ENCODE results near the gene CYP4F8.

CYP4F8 gene

GRCh38 chr19:15636026-15636425 is 21.0 kb downstream of the CYP4F8 start:
- Histone ChIP-seq H3K14ac (ENCODE audit: low read length) (no peak overlapping the region), H4K91ac (ENCODE audit: low read depth, low read length) (no peak overlapping the region), H3K79me1 (ENCODE audit: low read length) (no peaks in the 10 kb centered on the region), H3K9me3 (ENCODE audit: insufficient read depth, low read depth, low read length) (peaks cover 34% of the 10 kb centered on the region), H3K4me2 (ENCODE audit: low read length) (no peak overlapping the region), H3K27ac (ENCODE audit: low read depth, low read length) (no peak overlapping the region), H2BK120ac (ENCODE audit: insufficient read depth, low read length, poor library complexity) (no peak overlapping the region), H2AK5ac (ENCODE audit: low read length) (no peak overlapping the region), H3K4me3 (ENCODE audit: low read depth, low read length) (no peak overlapping the region), H4K12ac (ENCODE audit: low read depth, low read length) (no peak overlapping the region), H3K23ac (ENCODE audit: low read length) (no peak overlapping the region), H3K27me3 (ENCODE audit: insufficient read depth, low read length) (no peaks in the 10 kb centered on the region), H3K79me2 (ENCODE audit: control insufficient read depth, insufficient read depth, low read length, poor library complexity) (no peaks in the 10 kb centered on the region), H3K36me3 (ENCODE audit: control insufficient read depth in 1 of 2, insufficient read depth in 2 of 2, low read length in 2 of 2) (no peaks in the 10 kb centered on the region), H2AFZ (ENCODE audit: insufficient read depth, low read length, poor library complexity) (no peak overlapping the region), H4K8ac (ENCODE audit: low read depth, low read length) (no peak overlapping the region), H3K4ac (ENCODE audit: low read depth, low read length) (no peak overlapping the region), H2BK12ac (ENCODE audit: low read length) (no peak overlapping the region), H3K18ac (ENCODE audit: low read length) (no peak overlapping the region), H3K9ac (ENCODE audit: low read length) (no peak overlapping the region), H3K4me1 (ENCODE audit: control insufficient read depth in 1 of 2, insufficient read depth in 2 of 2, low read length in 2 of 2) (no peaks in the 10 kb centered on the region), H2BK5ac (ENCODE audit: low read depth, low read length, poor library complexity) (no peak overlapping the region)
- no peak for DNase-seq
- no CpG with 5 or more reads among the region's 2 CpGs for WGBS (ENCODE audit: extremely low coverage, insufficient coverage, insufficient read length)

GRCh38 chr19:15639596-15639995 is 24.6 kb downstream of the CYP4F8 start:
- H3K4ac ChIP-seq (ENCODE audit: low read depth, low read length) = no peak overlapping the region
- H3K27me3 ChIP-seq (ENCODE audit: insufficient read depth, low read length) = no peaks in the 10 kb centered on the region
- H3K27ac ChIP-seq (ENCODE audit: low read depth, low read length) = no peak overlapping the region
- no peaks in the 10 kb centered on the region for H3K4me1 ChIP-seq (ENCODE audit: control insufficient read depth in 1 of 2, insufficient read depth in 2 of 2, low read length in 2 of 2)
- DNase-seq = no peak
- no peak overlapping the region for H2AFZ ChIP-seq (ENCODE audit: insufficient read depth, low read length, poor library complexity)
- no peak overlapping the region for H2BK5ac ChIP-seq (ENCODE audit: low read depth, low read length, poor library complexity)
- no peak overlapping the region for H3K18ac ChIP-seq (ENCODE audit: low read length)
- H2AK5ac ChIP-seq (ENCODE audit: low read length) = no peak overlapping the region
- no peak overlapping the region for H3K14ac ChIP-seq (ENCODE audit: low read length)
- no peak overlapping the region for H2BK120ac ChIP-seq (ENCODE audit: insufficient read depth, low read length, poor library complexity)
- no peak overlapping the region for H3K4me2 ChIP-seq (ENCODE audit: low read length)
- H3K79me1 ChIP-seq (ENCODE audit: low read length) = no peaks in the 10 kb centered on the region
- no peaks in the 10 kb centered on the region for H3K79me2 ChIP-seq (ENCODE audit: control insufficient read depth, insufficient read depth, low read length, poor library complexity)
- no peak overlapping the region for H3K4me3 ChIP-seq (ENCODE audit: low read depth, low read length)
- H3K9me3 ChIP-seq (ENCODE audit: insufficient read depth, low read depth, low read length) = peaks cover 61% of the 10 kb centered on the region
- no peak overlapping the region for H4K12ac ChIP-seq (ENCODE audit: low read depth, low read length)
- no peak overlapping the region for H2BK12ac ChIP-seq (ENCODE audit: low read length)
- no peak overlapping the region for H4K8ac ChIP-seq (ENCODE audit: low read depth, low read length)
- no peak overlapping the region for H4K91ac ChIP-seq (ENCODE audit: low read depth, low read length)
- no peak overlapping the region for H3K9ac ChIP-seq (ENCODE audit: low read length)
- no peak overlapping the region for H3K23ac ChIP-seq (ENCODE audit: low read length)
- no peaks in the 10 kb centered on the region for H3K36me3 ChIP-seq (ENCODE audit: control insufficient read depth in 1 of 2, insufficient read depth in 2 of 2, low read length in 2 of 2)

GRCh38 chr19:15640294-15640903 is 25.4 kb downstream of the CYP4F8 start, which contains the start of gene CYP4F3:
Gene CYP4F3, plus strand, starts transcription at chr19:15640897. Its CDS starts 519 bp downstream, at chr19:15641416.
- DNase-seq = no peak
- no peak within 1 kb of the TSS for H3K18ac ChIP-seq (ENCODE audit: low read length)
- WGBS (ENCODE audit: extremely low coverage, insufficient coverage, insufficient read length) = no CpG with 5 or more reads among the region's 6 CpGs

GRCh38 chr19:15640904-15641597 is 26.0 kb downstream of the CYP4F8 start:
- H3K79me2 ChIP-seq (ENCODE audit: control insufficient read depth, insufficient read depth, low read length, poor library complexity) = no peaks in the 10 kb centered on the region
- WGBS (ENCODE audit: extremely low coverage, insufficient coverage, insufficient read length) = no CpG with 5 or more reads among the region's 12 CpGs
- peak overlapping the region; percentile 25 for H3K4me3 ChIP-seq (ENCODE audit: low read depth, low read length)

More at GRCh38 chr19:15640294-15640903, 25.4 kb downstream of the CYP4F8 start, which contains the start of gene CYP4F3:
- no peak within 1 kb of the TSS for H4K8ac ChIP-seq (ENCODE audit: low read depth, low read length)
- H3K9me3 ChIP-seq (ENCODE audit: insufficient read depth, low read depth, low read length) = peaks cover 62% of the 10 kb centered on the region
- H3K9ac ChIP-seq (ENCODE audit: low read length) = no peak within 1 kb of the TSS
- no peak within 1 kb of the TSS for H2BK5ac ChIP-seq (ENCODE audit: low read depth, low read length, poor library complexity)
- no peak within 1 kb of the TSS for H3K4ac ChIP-seq (ENCODE audit: low read depth, low read length)
- no peak within 1 kb of the TSS for H3K14ac ChIP-seq (ENCODE audit: low read length)
- no peak within 1 kb of the TSS for H2AFZ ChIP-seq (ENCODE audit: insufficient read depth, low read length, poor library complexity)
- H3K23ac ChIP-seq (ENCODE audit: low read length) = no peak within 1 kb of the TSS
- no peaks in the 10 kb centered on the region for H3K27me3 ChIP-seq (ENCODE audit: insufficient read depth, low read length)
- no peak within 1 kb of the TSS for H2BK120ac ChIP-seq (ENCODE audit: insufficient read depth, low read length, poor library complexity)
- H4K91ac ChIP-seq (ENCODE audit: low read depth, low read length) = no peak within 1 kb of the TSS
- H3K36me3 ChIP-seq (ENCODE audit: control insufficient read depth in 1 of 2, insufficient read depth in 2 of 2, low read length in 2 of 2) = no peaks in the 10 kb centered on the region
- H2BK12ac ChIP-seq (ENCODE audit: low read length) = no peak within 1 kb of the TSS
- no peak within 1 kb of the TSS for H4K12ac ChIP-seq (ENCODE audit: low read depth, low read length)
- H3K4me2 ChIP-seq (ENCODE audit: low read length) = no peak within 1 kb of the TSS
- no peak within 1 kb of the TSS for H3K27ac ChIP-seq (ENCODE audit: low read depth, low read length)
- no peak within 1 kb of the TSS for H2AK5ac ChIP-seq (ENCODE audit: low read length)
- H3K4me1 ChIP-seq (ENCODE audit: control insufficient read depth in 1 of 2, insufficient read depth in 2 of 2, low read length in 2 of 2) = no peaks in the 10 kb centered on the region
- peak within 1 kb of the TSS; percentile 25 for H3K4me3 ChIP-seq (ENCODE audit: low read depth, low read length)
- H3K79me1 ChIP-seq (ENCODE audit: low read length) = no peaks in the 10 kb centered on the region
- no peaks in the 10 kb centered on the region for H3K79me2 ChIP-seq (ENCODE audit: control insufficient read depth, insufficient read depth, low read length, poor library complexity)

More at GRCh38 chr19:15640904-15641597, 26.0 kb downstream of the CYP4F8 start:
- no peak overlapping the region for H4K12ac ChIP-seq (ENCODE audit: low read depth, low read length)
- no peak overlapping the region for H2BK120ac ChIP-seq (ENCODE audit: insufficient read depth, low read length, poor library complexity)
- H3K9ac ChIP-seq (ENCODE audit: low read length) = no peak overlapping the region
- H3K79me1 ChIP-seq (ENCODE audit: low read length) = no peaks in the 10 kb centered on the region
- H3K27me3 ChIP-seq (ENCODE audit: insufficient read depth, low read length) = no peaks in the 10 kb centered on the region
- no peak overlapping the region for H3K14ac ChIP-seq (ENCODE audit: low read length)
- H3K4ac ChIP-seq (ENCODE audit: low read depth, low read length) = no peak overlapping the region
- no peak overlapping the region for H4K8ac ChIP-seq (ENCODE audit: low read depth, low read length)
- DNase-seq = no peak
- no peak overlapping the region for H3K4me2 ChIP-seq (ENCODE audit: low read length)
- H2BK5ac ChIP-seq (ENCODE audit: low read depth, low read length, poor library complexity) = no peak overlapping the region
- no peak overlapping the region for H2AK5ac ChIP-seq (ENCODE audit: low read length)
- H3K23ac ChIP-seq (ENCODE audit: low read length) = no peak overlapping the region
- no peaks in the 10 kb centered on the region for H3K36me3 ChIP-seq (ENCODE audit: control insufficient read depth in 1 of 2, insufficient read depth in 2 of 2, low read length in 2 of 2)
- peaks cover 61% of the 10 kb centered on the region for H3K9me3 ChIP-seq (ENCODE audit: insufficient read depth, low read depth, low read length)
- H3K27ac ChIP-seq (ENCODE audit: low read depth, low read length) = no peak overlapping the region
- no peak overlapping the region for H2AFZ ChIP-seq (ENCODE audit: insufficient read depth, low read length, poor library complexity)
- H4K91ac ChIP-seq (ENCODE audit: low read depth, low read length) = no peak overlapping the region
- H3K18ac ChIP-seq (ENCODE audit: low read length) = no peak overlapping the region
- H2BK12ac ChIP-seq (ENCODE audit: low read length) = no peak overlapping the region
- H3K4me1 ChIP-seq (ENCODE audit: control insufficient read depth in 1 of 2, insufficient read depth in 2 of 2, low read length in 2 of 2) = no peaks in the 10 kb centered on the region
